ENCODE measurements around the gene COL18A1. TPM values are rescaled to one million over a fixed set of nuclear protein-coding genes. Genes with fewer than 3 reads are reported as not detected.
"Not testable (repeated sequence)": the region's sequence is repeated elsewhere in the genome, so short reads cannot be mapped to it uniquely, and the experiment has no call there.

COL18A1 gene
- total RNA-seq, 1 experiment from 2014 or later, result 19.5 TPM

- no peak for DNase-seq
- Histone ChIP-seq H3K4me3 (no peak overlapping the region), H3K9me3 (replicated peaks) (no peaks in the 10 kb centered on the region), H3K36me3 (no peaks in the 10 kb centered on the region), H3K27me3 (no peaks in the 10 kb centered on the region), H3K4me1 (no peaks in the 10 kb centered on the region), H3K27ac (no peak overlapping the region)
These were observed 97.6 kb downstream of the COL18A1 start for GRCh38 chr21:45502600-45502999.

GRCh38 chr21:45503226-45503625, 98.3 kb downstream of the COL18A1 start:
- DNase-seq; H3K9me3 ChIP-seq (replicated peaks); H3K27ac ChIP-seq; H3K36me3 ChIP-seq; H3K4me1 ChIP-seq; H3K27me3 ChIP-seq; H3K4me3 ChIP-seq: not testable (repeated sequence)

- no peak overlapping the region for H3K27ac ChIP-seq
- H3K9me3 ChIP-seq (replicated peaks), result no peaks in the 10 kb centered on the region
- H3K27me3 ChIP-seq, result no peaks in the 10 kb centered on the region
- no peaks in the 10 kb centered on the region for H3K36me3 ChIP-seq
- no peak overlapping the region for H3K4me3 ChIP-seq
- no peak for DNase-seq
- H3K4me1 ChIP-seq, result no peaks in the 10 kb centered on the region
These were observed 99.1 kb downstream of the COL18A1 start for GRCh38 chr21:45504021-45504515.

GRCh38 chr21:45504516-45505415, 99.8 kb downstream of the COL18A1 start:
- Histone ChIP-seq H3K4me1 (no peaks in the 10 kb centered on the region), H3K9me3 (replicated peaks) (no peaks in the 10 kb centered on the region), H3K4me3 (no peak overlapping the region), H3K27me3 (no peaks in the 10 kb centered on the region), H3K27ac (no peak overlapping the region), H3K36me3 (no peaks in the 10 kb centered on the region)
- DNase-seq, result no peak

- no peaks in the 10 kb centered on the region for H3K36me3 ChIP-seq
- H3K9me3 ChIP-seq (replicated peaks), result no peaks in the 10 kb centered on the region
- no peak overlapping the region for H3K27ac ChIP-seq
- no peaks in the 10 kb centered on the region for H3K4me1 ChIP-seq
- no peaks in the 10 kb centered on the region for H3K27me3 ChIP-seq
- no peak overlapping the region for H3K4me3 ChIP-seq
- DNase-seq, result no peak
These were observed 100.6 kb downstream of the COL18A1 start for GRCh38 chr21:45505416-45506021.

- Histone ChIP-seq H3K36me3 (no peaks in the 10 kb centered on the region), H3K4me3 (no peak overlapping the region), H3K9me3 (replicated peaks) (no peaks in the 10 kb centered on the region), H3K27ac (no peak overlapping the region), H3K4me1 (no peaks in the 10 kb centered on the region), H3K27me3 (no peaks in the 10 kb centered on the region)
- no peak for DNase-seq
These were observed 101.4 kb downstream of the COL18A1 start for GRCh38 chr21:45506241-45506817.

GRCh38 chr21:45506836-45507522, 102.0 kb downstream of the COL18A1 start:
- Histone ChIP-seq H3K27me3 (no peaks in the 10 kb centered on the region), H3K4me3 (no peak overlapping the region), H3K9me3 (replicated peaks) (no peaks in the 10 kb centered on the region), H3K4me1 (no peaks in the 10 kb centered on the region), H3K27ac (no peak overlapping the region), H3K36me3 (no peaks in the 10 kb centered on the region)
- no peak for DNase-seq

GRCh38 chr21:45507523-45507875, 102.5 kb downstream of the COL18A1 start:
- no peaks in the 10 kb centered on the region for H3K27me3 ChIP-seq
- no peak overlapping the region for H3K27ac ChIP-seq
- H3K4me1 ChIP-seq, result no peaks in the 10 kb centered on the region
- no peaks in the 10 kb centered on the region for H3K9me3 ChIP-seq (replicated peaks)
- DNase-seq, result no peak
- no peaks in the 10 kb centered on the region for H3K36me3 ChIP-seq
- no peak overlapping the region for H3K4me3 ChIP-seq

- no peaks in the 10 kb centered on the region for H3K27me3 ChIP-seq
- H3K27ac ChIP-seq, result no peak overlapping the region
- H3K9me3 ChIP-seq (replicated peaks), result no peaks in the 10 kb centered on the region
- no peak for DNase-seq
- no peaks in the 10 kb centered on the region for H3K36me3 ChIP-seq
- no peak overlapping the region for H3K4me3 ChIP-seq
- no peaks in the 10 kb centered on the region for H3K4me1 ChIP-seq
These were observed 103.0 kb downstream of the COL18A1 start for GRCh38 chr21:45507888-45508508.

GRCh38 chr21:45508607-45509565, 103.9 kb downstream of the COL18A1 start:
- Histone ChIP-seq H3K4me3 (no peak overlapping the region), H3K27ac (no peak overlapping the region), H3K4me1 (no peaks in the 10 kb centered on the region), H3K9me3 (replicated peaks) (no peaks in the 10 kb centered on the region), H3K27me3 (no peaks in the 10 kb centered on the region), H3K36me3 (peaks cover 4% of the 10 kb centered on the region; the same call in 1 of the 2 replicates)
- no peak for DNase-seq

- H3K4me1 ChIP-seq, result no peaks in the 10 kb centered on the region
- no peaks in the 10 kb centered on the region for H3K9me3 ChIP-seq (replicated peaks)
- H3K27me3 ChIP-seq, result no peaks in the 10 kb centered on the region
- no peak overlapping the region for H3K27ac ChIP-seq
- peaks cover 4% of the 10 kb centered on the region for H3K36me3 ChIP-seq
- DNase-seq, result no peak
- H3K4me3 ChIP-seq, result no peak overlapping the region
These were observed 104.9 kb downstream of the COL18A1 start for GRCh38 chr21:45509566-45510465.

GRCh38 chr21:45510466-45510955, 105.5 kb downstream of the COL18A1 start:
- no peaks in the 10 kb centered on the region for H3K27me3 ChIP-seq
- no peak overlapping the region for H3K4me3 ChIP-seq
- DNase-seq, result no peak
- no peaks in the 10 kb centered on the region for H3K9me3 ChIP-seq (replicated peaks)
- H3K27ac ChIP-seq, result no peak overlapping the region
- no peaks in the 10 kb centered on the region for H3K4me1 ChIP-seq
- peaks cover 4% of the 10 kb centered on the region for H3K36me3 ChIP-seq

- no peak overlapping the region for H3K27ac ChIP-seq
- H3K36me3 ChIP-seq, result peaks cover 4% of the 10 kb centered on the region
- DNase-seq, result no peak
- no peaks in the 10 kb centered on the region for H3K4me1 ChIP-seq
- H3K27me3 ChIP-seq, result no peaks in the 10 kb centered on the region
- no peaks in the 10 kb centered on the region for H3K9me3 ChIP-seq (replicated peaks)
- no peak overlapping the region for H3K4me3 ChIP-seq
These were observed 106.0 kb downstream of the COL18A1 start for GRCh38 chr21:45511007-45511406.
